ENCODE results near the gene CDCA7L.

The CDCA7L gene

DNA sequence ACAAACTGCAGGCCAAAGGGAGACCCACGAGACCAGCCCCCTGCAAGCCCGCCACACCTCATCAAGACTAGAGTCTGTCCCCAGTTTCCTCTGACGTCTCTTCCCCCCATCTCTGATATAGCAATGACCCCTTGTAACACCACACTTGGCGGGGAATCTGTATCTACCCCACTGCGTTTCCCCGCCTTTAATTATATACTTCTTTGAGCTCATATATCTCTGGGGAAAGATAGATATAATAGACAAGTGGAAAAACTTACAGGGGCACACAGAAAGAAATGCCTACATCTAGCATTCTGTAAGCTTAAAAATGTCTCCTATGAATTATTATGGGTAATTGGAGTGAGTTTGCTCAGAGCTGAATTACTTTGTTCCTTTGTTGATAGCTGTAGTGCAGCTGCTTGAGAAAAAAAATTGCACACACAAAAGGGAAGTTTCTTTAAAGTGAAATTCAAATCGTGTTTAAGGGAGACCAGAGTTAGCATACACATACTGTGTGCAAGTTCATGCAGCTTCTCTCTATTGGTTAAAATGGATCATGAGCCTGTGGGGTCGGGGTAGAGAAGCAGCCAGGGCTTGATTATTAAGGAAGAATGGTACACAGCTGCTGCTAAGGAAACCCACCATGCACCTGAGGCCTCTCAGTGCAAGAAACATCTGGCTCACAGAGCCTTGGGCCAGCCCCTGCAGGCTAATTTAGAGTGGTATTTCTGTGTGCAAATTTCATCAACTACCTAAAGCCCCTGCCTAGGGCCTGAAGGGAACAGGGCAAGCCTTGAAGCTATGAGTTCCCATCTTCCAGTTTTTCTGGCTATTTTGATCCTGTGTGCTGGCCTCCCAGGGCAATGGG lies 32.5 kb downstream of the CDCA7L start:
- no peak overlapping the region for H3K4me3 ChIP-seq (ENCODE audit: low read length)
- TF ChIP-seq CTCF (IDR thresholded peaks at IDR 0.05; ENCODE audit: insufficient read depth, low read depth, low read length, missing control alignments): no peak
- DNase-seq (ENCODE audit: low read depth): no peak

DNA sequence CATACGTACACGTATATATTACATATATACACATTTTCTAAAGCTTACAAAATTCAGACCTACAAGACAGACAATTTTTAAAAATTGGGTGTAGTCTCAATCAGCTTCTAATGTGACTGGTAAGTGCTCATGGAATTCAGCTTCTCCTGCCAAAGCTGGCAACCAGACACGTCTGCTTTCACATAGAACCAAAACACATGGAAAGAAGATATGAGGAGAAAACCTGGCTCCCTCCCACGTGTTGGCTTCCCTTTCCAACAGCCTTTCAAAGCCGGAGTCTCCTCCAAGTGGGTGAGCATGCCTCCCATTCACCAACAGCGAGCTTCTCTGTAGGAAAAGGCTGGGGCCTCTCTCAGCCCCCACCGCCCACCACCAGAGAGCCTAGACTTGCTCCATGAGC lies 33.4 kb downstream of the CDCA7L start:
- TF ChIP-seq CTCF (IDR thresholded peaks at IDR 0.05; ENCODE audit: insufficient read depth, low read depth, low read length, missing control alignments): no peak
- no peak for DNase-seq (ENCODE audit: low read depth)
- no peak overlapping the region for H3K4me3 ChIP-seq (ENCODE audit: low read length)

GRCh38 chr7:21911341-21911875 lies 34.3 kb downstream of the CDCA7L start:
- no peak for TF ChIP-seq CTCF (IDR thresholded peaks at IDR 0.05; ENCODE audit: insufficient read depth, low read depth, low read length, missing control alignments)
- DNase-seq (ENCODE audit: low read depth): no peak
- no peak overlapping the region for H3K4me3 ChIP-seq (ENCODE audit: low read length)

DNA sequence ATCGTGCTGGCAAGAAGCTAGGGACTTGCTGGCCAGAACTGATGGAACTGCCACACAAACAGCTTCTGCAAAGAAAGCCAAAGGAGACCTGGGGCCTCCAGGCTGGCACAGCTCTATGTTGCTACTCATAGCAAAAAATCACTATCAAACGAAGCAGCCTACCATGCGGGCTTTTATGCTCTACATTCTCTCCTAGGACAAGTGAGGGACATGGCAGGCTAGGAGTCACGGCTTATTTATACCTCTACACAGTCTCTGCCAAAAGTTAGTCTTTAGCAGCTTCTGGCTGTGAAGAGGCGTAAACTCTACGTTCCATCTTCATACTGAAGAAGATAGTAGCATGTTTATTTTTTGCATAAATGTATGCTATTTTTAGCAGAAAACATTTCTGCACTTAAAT lies 35.4 kb downstream of the CDCA7L start:
- DNase-seq (ENCODE audit: low read depth): no peak
- no peak overlapping the region for H3K4me3 ChIP-seq (ENCODE audit: low read length)
- no peak for TF ChIP-seq CTCF (IDR thresholded peaks at IDR 0.05; ENCODE audit: insufficient read depth, low read depth, low read length, missing control alignments)

GRCh38 chr7:21908746-21909145 lies 37.0 kb downstream of the CDCA7L start:
- DNase-seq (ENCODE audit: low read depth): no peak
- no peak for TF ChIP-seq CTCF (IDR thresholded peaks at IDR 0.05; ENCODE audit: insufficient read depth, low read depth, low read length, missing control alignments)
- no peak overlapping the region for H3K4me3 ChIP-seq (ENCODE audit: low read length)

- DNase-seq (ENCODE audit: low read depth): no peak
- TF ChIP-seq CTCF (IDR thresholded peaks at IDR 0.05; ENCODE audit: insufficient read depth, low read depth, low read length, missing control alignments): no peak
- H3K4me3 ChIP-seq (ENCODE audit: low read length): no peak overlapping the region
Observed at GRCh38 chr7:21903020-21903786, 42.5 kb downstream of the CDCA7L start.
